HEK293T (cell line): ENCODE results near the gene PF4V1.
A peak's percentile ranks its signal among the peaks of the same experiment; 100 is the strongest.

ENCODE experiments used
- CTCF ChIA-PET: fragments of 350-600 bp; formaldehyde crosslinking; extraction: SDS; loops from one replicate; lab custom pipeline; 2021; ENCODE audit warnings: antibody characterized with exemption, inconsistent platforms; lab: Yijun Ruan, JAX
- POLR2A ChIA-PET: fragments of 350-600 bp; formaldehyde crosslinking; extraction: SDS; loops from one replicate; lab custom pipeline; 2020; ENCODE audit warnings: antibody characterized with exemption, inconsistent platforms; lab: Yijun Ruan, JAX
- DNase-seq: peaks from one replicate; pipeline ENCODE4 v3.0.0; 2012; ENCODE audit warnings: mixed read lengths; ENCODE audit errors: extremely low spot score
- ARNT ChIP-seq: fragments of 450-650 bp; IDR thresholded peaks from 2 replicates; pipeline ENCODE4 v1.6.1; 2017; ENCODE audit warnings: mild to moderate bottlenecking
- BHLHE40 ChIP-seq: fragments of 450-650 bp; IDR thresholded peaks from 2 replicates; pipeline ENCODE4 v1.6.1; 2016; ENCODE audit warnings: mild to moderate bottlenecking, moderate library complexity, borderline replicate concordance
- CTBP1 ChIP-seq: fragments of 450-650 bp; IDR thresholded peaks from 2 replicates; pipeline ENCODE4 v1.6.1; 2016; ENCODE audit warnings: borderline replicate concordance
- ELF4 ChIP-seq: fragments of 450-650 bp; IDR thresholded peaks from 2 replicates; pipeline ENCODE4 v1.6.1; 2017; ENCODE audit warnings: antibody characterized with exemption
- FOXA1 ChIP-seq: fragments of 450-650 bp; IDR thresholded peaks from 2 replicates; pipeline ENCODE4 v1.6.1; 2016; ENCODE audit warnings: mild to moderate bottlenecking
- FOXK2 ChIP-seq: fragments of 450-650 bp; IDR thresholded peaks from 2 replicates; pipeline ENCODE4 v1.6.1; 2016; ENCODE audit warnings: mild to moderate bottlenecking
- FOXM1 ChIP-seq: fragments of 450-650 bp; IDR thresholded peaks from 2 replicates; pipeline ENCODE4 v1.6.1; 2017; ENCODE audit warnings: mild to moderate bottlenecking, borderline replicate concordance
- HDGF ChIP-seq: fragments of 450-650 bp; IDR thresholded peaks from 2 replicates; pipeline ENCODE4 v1.6.1; 2017; ENCODE audit warnings: antibody characterized with exemption, borderline replicate concordance
- L3MBTL2 ChIP-seq: fragments of 450-650 bp; conservative IDR thresholded peaks from 2 replicates; pipeline ENCODE4 v1.6.1; 2016; ENCODE audit warnings: mild to moderate bottlenecking
- LEF1 ChIP-seq: fragments of 450-650 bp; IDR thresholded peaks from 2 replicates; pipeline ENCODE4 v1.6.1; 2017; ENCODE audit warnings: mild to moderate bottlenecking, borderline replicate concordance
- NFRKB ChIP-seq: fragments of 450-650 bp; IDR thresholded peaks from 2 replicates; pipeline ENCODE4 v1.6.1; 2016; ENCODE audit warnings: mild to moderate bottlenecking, moderate library complexity
- PKNOX1 ChIP-seq: fragments of 450-650 bp; IDR thresholded peaks from 2 replicates; pipeline ENCODE4 v1.6.1; 2016
- SP1 ChIP-seq: fragments of 450-650 bp; IDR thresholded peaks from 2 replicates; pipeline ENCODE4 v1.6.1; 2017
- SUZ12 ChIP-seq: fragments of 450-650 bp; IDR thresholded peaks from 2 replicates; pipeline ENCODE4 v1.6.1; 2016; ENCODE audit warnings: mild to moderate bottlenecking
- TARDBP ChIP-seq: fragments of 450-650 bp; IDR thresholded peaks from 2 replicates; pipeline ENCODE4 v1.6.1; 2016
- ZNF384 ChIP-seq: fragments of 450-650 bp; IDR thresholded peaks from 2 replicates; pipeline ENCODE4 v1.6.1; 2016

Gene PF4V1

GRCh38 chr4:73866246-73866645 lies 13.2 kb downstream of the PF4V1 start:
- ChIA-PET CTCF (no interaction called here), POLR2A (no interaction called here)
- no peak for DNase-seq
- TF ChIP-seq L3MBTL2 (no peak), LEF1 (no peak), FOXA1 (no peak), ARNT (no peak), SP1 (no peak), CTBP1 (no peak), ELF4 (no peak), PKNOX1 (no peak), BHLHE40 (no peak), FOXM1 (no peak), ZNF384 (no peak), TARDBP (no peak), HDGF (no peak), FOXK2 (no peak), SUZ12 (no peak), NFRKB (no peak)

DNA sequence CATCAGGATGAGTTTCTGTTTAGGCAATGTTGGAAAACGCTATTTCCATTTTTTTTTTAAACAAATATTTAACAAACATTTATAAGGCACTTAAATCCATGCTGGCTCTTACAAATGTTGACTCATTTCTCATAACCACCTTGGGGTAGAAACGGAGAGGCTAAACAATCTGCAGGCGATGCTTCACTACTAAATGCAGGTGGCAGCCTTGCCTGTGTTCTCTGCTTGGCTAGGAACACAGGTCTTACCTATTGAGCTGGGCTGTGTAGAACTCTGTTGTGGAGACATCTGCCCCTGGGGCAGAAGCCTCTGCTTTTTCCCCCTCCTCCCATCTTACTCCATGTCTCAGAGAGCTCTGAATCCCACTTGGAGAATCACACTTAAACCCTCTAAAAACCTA lies 14.7 kb downstream of the PF4V1 start:
- ChIA-PET POLR2A (no interaction called here), CTCF (interaction anchor here (0.7 kb wide), 1 partner anchor 8 kb away, joined by 3 read pairs; no protein-coding TSS in a partner anchor)
- TF ChIP-seq TARDBP (no peak), PKNOX1 (no peak), LEF1 (no peak), SUZ12 (no peak), CTBP1 (no peak), FOXA1 (no peak), SP1 (no peak), ARNT (no peak), FOXK2 (no peak), NFRKB (no peak), L3MBTL2 (no peak)
- no peak for DNase-seq

GRCh38 chr4:73868206-73869129 lies 15.4 kb downstream of the PF4V1 start:
- POLR2A ChIA-PET: no interaction called here
- TF ChIP-seq ARNT (no peak), PKNOX1 (no peak), SUZ12 (no peak), FOXA1 (no peak), NFRKB (no peak), ZNF384 (no peak)
- CTCF ChIA-PET: interaction anchor here (0.7 to 0.8 kb wide), 2 partner anchors 9 kb away, joined by 3 read pairs; no protein-coding TSS in a partner anchor
- DNase-seq: peak; percentile 18

DNA sequence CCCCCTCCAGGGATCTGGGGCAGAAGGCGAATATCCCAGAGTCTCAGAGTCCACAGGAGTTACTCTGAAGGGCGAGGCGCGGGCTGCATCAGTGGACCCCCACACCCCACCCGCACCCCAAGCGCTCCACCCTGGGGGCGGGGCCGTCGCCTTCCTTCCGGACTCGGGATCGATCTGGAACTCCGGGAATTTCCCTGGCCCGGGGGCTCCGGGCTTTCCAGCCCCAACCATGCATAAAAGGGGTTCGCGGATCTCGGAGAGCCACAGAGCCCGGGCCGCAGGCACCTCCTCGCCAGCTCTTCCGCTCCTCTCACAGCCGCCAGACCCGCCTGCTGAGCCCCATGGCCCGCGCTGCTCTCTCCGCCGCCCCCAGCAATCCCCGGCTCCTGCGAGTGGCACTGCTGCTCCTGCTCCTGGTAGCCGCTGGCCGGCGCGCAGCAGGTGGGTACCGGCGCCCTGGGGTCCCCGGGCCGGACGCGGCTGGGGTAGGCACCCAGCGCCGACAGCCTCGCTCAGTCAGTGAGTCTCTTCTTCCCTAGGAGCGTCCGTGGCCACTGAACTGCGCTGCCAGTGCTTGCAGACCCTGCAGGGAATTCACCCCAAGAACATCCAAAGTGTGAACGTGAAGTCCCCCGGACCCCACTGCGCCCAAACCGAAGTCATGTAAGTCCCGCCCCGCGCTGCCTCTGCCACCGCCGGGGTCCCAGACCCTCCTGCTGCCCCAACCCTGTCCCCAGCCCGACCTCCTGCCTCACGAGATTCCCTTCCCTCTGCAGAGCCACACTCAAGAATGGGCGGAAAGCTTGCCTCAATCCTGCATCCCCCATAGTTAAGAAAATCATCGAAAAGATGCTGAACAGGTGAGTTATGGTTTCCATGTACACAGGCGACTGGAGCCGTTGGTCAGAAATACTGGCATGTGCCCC lies 16.3 kb downstream of the PF4V1 start, which contains the start of gene CXCL1:
CXCL1 (plus strand) TSS at position 264 of the 926 bp plus-strand sequence; CDS start at position 342, 78 bp downstream.
- ChIA-PET POLR2A (no interaction called here), CTCF (interaction anchor here (0.5 to 0.8 kb wide), 2 partner anchors 10 kb away, joined by 3 to 4 read pairs; no protein-coding TSS in a partner anchor)
- peak; percentile 36 for DNase-seq
- TF ChIP-seq BHLHE40: no peak
- TF ChIP-seq ZNF384: no peak
- TF ChIP-seq ELF4: no peak

- POLR2A ChIA-PET: no interaction called here
- CTCF ChIA-PET: interaction anchor here (0.5 kb wide), 1 partner anchor 9 kb away, joined by 4 read pairs; no protein-coding TSS in a partner anchor
- no peak for DNase-seq
- TF ChIP-seq FOXA1: no peak
- no peak for TF ChIP-seq ARNT
- no peak for TF ChIP-seq HDGF
- TF ChIP-seq ZNF384: no peak
- no peak for TF ChIP-seq BHLHE40
- no peak for TF ChIP-seq FOXM1
- no peak for TF ChIP-seq NFRKB
- no peak for TF ChIP-seq LEF1
- no peak for TF ChIP-seq SP1
- no peak for TF ChIP-seq SUZ12
- no peak for TF ChIP-seq ELF4
- no peak for TF ChIP-seq FOXK2
- TF ChIP-seq PKNOX1: no peak
Measured at GRCh38 chr4:73870260-73870659, 17.2 kb downstream of the PF4V1 start.
